Muscle layer of colon (tissue), 2 donors: Measurements from ENCODE around the gene PRR3.
"Not testable (repeated sequence)": the region's sequence is repeated elsewhere in the genome, so short reads cannot be mapped to it uniquely, and the experiment has no call there.

ENCODE experiments used
- H3K27ac ChIP-seq: one replicate; pipeline ENCODE4 v1.7.0; 2013; ENCODE audit warnings: low read depth, mild to moderate bottlenecking, low read length, moderate library complexity
- H3K27me3 ChIP-seq, 2 donors: one replicate each; pipeline ENCODE4 v1.7.0; 2013; ENCODE audit warnings: low read length in 2 of 2, mild to moderate bottlenecking in 2 of 2; ENCODE audit not compliant: insufficient read depth in 2 of 2, control insufficient read depth in 1 of 2
- H3K36me3 ChIP-seq: one replicate; pipeline ENCODE4 v1.7.0; 2013; ENCODE audit warnings: mild to moderate bottlenecking, low read length; ENCODE audit not compliant: insufficient read depth
- H3K4me1 ChIP-seq: one replicate; pipeline ENCODE4 v1.7.0; 2013; ENCODE audit warnings: mild to moderate bottlenecking, low read length; ENCODE audit not compliant: insufficient read depth
- H3K4me3 ChIP-seq, 2 donors: one replicate each; pipeline ENCODE4 v1.7.0; 2013; ENCODE audit warnings: low read length in 2 of 2, low read depth in 1 of 2, mild to moderate bottlenecking in 1 of 2, moderate library complexity in 1 of 2
- H3K9ac ChIP-seq: one replicate; pipeline ENCODE4 v1.7.0; 2013; ENCODE audit warnings: low read length
- H3K9me3 ChIP-seq: one replicate; pipeline ENCODE4 v1.7.0; 2013; ENCODE audit warnings: mild to moderate bottlenecking, low read length
- donor health status: abdominal sarcoma.
- donor health status: Adenocarcinoma of cecum.

Gene PRR3

DNA sequence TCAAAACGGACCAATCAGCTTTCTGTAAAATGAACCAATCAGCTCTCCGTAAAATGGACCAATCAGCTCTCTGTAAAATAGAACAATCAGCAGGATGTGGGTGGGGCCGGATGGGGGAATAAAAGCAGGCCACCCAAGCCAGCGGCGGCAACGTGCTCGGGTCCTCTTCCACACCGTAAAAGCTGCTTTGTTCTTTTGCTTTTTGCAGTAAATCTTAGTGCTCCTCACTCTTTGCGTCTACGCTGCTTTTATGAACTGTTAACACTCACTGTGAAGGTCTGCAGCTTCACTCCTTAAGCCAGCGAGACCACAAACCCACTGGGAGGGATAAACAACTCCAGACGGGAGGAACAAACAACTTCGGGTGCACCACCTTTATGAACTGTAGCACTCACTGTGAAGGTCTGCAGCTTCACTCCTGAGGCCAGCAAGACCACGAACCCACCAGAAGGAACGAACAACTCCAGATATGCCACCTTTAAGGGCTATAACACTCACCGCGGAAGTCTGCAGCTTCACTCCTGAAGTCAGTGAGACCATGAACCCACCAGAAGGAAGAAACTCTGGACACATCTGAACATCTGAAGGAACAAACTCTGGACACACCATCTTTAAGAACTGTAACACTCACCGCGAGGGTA, 38.5 kb upstream of the PRR3 start:
- H3K4me3 ChIP-seq, H3K4me1 ChIP-seq, H3K27me3 ChIP-seq, H3K9ac ChIP-seq, H3K27ac ChIP-seq, H3K36me3 ChIP-seq, H3K9me3 ChIP-seq: not testable (repeated sequence)

DNA sequence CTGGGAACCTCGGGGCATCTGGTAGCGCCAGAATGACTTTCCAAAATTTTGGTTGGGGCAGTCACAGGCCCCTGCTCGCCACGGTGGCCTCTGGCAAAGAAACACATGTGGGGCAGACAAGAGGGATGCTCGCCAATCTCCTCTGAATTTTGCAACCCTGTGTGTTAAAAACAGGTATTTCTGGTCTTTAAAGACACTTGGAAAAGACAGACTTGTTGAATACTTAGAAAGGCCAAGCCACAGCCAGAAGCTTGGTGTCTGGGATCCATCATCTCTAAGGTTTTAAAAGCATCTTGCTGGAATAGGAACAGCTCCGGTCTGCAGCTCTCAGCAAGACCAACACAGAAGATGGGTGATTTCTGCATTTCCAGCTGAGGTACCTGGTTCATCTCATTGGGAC, 36.6 kb upstream of the PRR3 start:
- Histone ChIP-seq H3K9ac (no peak overlapping the region), H3K27ac (peak overlapping the region; percentile 50)

DNA sequence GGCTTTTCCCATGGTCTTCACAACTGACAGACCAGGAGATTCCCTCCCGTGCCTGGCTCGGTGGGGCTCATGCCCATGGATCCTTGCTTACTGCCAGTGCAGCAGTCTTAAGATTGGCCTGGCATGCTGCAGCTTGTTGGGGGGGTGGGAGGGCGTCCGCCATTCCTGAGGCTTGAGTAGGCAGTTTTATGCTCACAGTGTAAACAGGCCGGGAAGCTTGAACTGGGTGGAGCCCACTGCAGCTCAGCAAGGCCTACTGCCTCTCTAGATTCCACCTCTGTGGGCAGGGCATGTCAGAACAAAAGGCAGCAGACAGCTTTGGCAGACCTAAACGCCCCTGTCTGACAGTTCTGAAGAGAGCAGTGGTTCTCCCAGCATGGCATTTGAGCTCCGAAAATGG, 36.0 kb upstream of the PRR3 start:
- H3K9ac ChIP-seq, H3K9me3 ChIP-seq, H3K4me1 ChIP-seq, H3K27me3 ChIP-seq, H3K4me3 ChIP-seq, H3K36me3 ChIP-seq: not testable (repeated sequence)
- H3K27ac ChIP-seq = peak overlapping the region; percentile 50

More for the DNA sequence above, 36.6 kb upstream of the PRR3 start:
- Histone ChIP-seq H3K9me3 (no peaks in the 10 kb centered on the region), H3K4me3 (no peak overlapping the region), H3K36me3 (no peaks in the 10 kb centered on the region), H3K4me1 (peaks cover 9% of the 10 kb centered on the region), H3K27me3 (no peaks in the 10 kb centered on the region)

DNA sequence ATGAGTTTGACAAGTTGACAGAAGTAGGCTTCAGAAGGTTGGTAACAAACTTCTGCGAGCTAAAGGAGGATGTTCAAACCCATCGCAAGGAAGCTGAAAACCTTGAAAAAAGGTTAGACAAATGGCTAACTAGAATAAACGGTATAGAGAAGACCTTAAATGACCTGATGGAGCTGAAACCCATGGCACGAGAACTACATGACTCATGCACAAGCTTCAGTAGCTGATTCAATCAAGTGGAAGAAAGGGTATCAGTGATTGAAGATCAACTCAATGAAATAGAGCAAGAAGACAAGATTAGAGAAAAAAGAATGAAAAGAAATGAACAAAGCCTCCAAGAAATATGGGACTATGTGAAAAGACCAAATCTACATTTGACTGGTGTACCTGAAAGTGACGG, 35.1 kb upstream of the PRR3 start:
- H3K36me3 ChIP-seq, H3K9ac ChIP-seq, H3K4me3 ChIP-seq, H3K27ac ChIP-seq, H3K27me3 ChIP-seq, H3K9me3 ChIP-seq, H3K4me1 ChIP-seq: not testable (repeated sequence)

DNA sequence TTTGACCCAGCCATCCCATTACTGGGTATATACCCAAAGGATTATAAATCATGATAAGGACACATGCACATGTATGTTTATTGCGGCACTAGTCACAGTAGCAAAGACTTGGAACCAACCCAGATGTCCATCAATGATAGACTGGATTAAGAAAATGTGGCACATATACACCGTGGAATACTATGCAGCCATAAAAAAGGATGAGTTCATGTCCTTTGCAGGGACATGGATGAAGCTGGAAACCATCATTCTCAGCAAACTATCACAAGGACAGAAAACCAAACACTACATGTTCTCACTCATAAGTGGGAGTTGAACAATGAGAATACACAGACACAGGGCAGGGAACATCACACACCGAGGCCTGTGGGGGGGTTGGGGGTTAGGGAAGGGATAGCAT, 30.7 kb upstream of the PRR3 start:
- not testable (repeated sequence) for H3K4me3 ChIP-seq, H3K27me3 ChIP-seq, H3K9me3 ChIP-seq, H3K27ac ChIP-seq, H3K36me3 ChIP-seq, H3K9ac ChIP-seq, H3K4me1 ChIP-seq

DNA sequence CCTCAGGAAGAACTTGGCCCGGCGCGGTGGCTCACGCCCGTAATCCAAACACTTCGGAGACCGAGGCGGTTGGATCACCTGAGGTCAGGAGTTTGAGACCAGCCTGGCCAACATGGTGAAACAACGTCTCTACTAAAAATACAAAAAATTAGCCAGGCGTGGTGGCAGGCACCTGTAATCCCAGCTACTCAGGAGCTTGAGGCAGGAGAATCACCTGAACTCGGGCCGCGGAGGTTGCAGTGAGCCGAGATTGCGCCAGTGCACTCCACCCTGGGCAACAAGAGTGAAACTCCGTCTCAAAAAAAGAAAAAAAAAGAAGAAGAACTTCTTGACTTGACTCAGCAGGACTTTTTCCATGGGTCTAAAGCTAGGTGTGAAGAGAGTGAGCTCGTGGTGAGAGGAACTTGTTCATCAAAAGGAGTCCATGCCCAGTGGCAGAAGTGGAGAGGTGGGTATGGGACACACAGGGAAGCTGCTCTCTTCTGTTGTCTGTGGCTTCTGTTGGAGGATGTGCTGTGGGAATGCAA, 27.7 kb upstream of the PRR3 start:
- peaks cover 10% of the 10 kb centered on the region for H3K4me1 ChIP-seq
- H3K27me3 ChIP-seq, H3K36me3 ChIP-seq, H3K4me3 ChIP-seq, H3K9me3 ChIP-seq, H3K9ac ChIP-seq, H3K27ac ChIP-seq: not testable (repeated sequence)

DNA sequence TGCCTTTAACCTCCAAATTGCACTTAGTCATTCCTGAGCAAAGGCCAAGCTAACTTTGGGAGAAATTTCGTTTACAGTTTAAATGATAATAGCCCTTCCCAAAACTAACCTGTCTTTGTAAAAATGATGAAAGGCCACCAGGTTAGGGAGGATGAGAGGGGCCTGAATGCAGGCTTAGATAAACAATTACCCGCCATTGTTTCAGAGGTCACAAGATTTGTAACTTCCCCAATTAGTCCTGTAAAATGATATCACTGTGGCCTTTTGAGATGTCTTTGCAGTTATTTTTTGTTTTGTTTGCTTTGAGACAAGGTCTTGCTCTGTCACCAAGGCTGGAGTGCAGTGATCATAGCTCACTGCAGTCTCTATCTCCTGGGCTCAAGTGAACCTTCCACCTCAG, 27.1 kb upstream of the PRR3 start:
- H3K9ac ChIP-seq = no peak overlapping the region
- no peaks in the 10 kb centered on the region for H3K27me3 ChIP-seq
- no peak overlapping the region for H3K27ac ChIP-seq
- peaks cover 10% of the 10 kb centered on the region for H3K4me1 ChIP-seq
- no peaks in the 10 kb centered on the region for H3K9me3 ChIP-seq
- no peak overlapping the region for H3K4me3 ChIP-seq
- H3K36me3 ChIP-seq = no peaks in the 10 kb centered on the region

DNA sequence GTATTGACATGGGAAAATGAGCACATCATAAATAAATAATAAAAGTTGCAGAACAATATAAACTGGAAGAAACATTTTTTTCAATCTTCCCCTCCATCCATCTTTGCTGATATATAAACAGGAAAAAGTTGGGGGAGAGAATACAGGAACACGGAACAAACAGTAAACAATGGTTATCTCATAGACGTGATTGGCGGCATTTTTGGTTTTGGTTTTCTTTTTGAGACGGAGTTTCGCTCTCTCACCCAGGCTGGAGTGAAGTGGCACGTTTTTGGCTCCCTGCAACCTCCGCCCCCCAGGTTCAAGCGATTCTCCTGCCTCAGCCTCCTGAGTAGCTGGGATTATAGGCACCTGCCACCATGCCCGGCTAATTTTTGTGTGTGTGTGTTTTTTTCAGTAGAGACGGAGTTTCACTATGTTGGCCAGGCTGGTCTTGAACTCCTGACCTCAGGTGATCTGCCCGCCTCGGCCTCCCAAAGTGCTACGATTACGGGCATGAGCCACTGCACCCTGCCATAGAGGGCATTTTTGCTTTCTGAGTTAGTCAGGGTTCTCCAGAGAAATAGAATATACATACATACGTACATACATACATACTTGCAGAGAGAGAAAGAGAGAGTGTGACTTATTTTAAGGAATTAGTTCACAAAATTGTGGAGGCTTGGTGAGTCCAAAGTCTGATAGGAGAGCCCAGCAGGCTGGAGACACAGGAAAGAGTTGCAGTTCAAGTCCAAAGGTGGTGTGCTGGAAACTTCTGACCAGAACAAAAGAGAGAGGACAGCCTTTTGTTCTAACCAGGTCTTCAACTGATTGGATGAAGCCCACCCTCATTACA, 23.4 kb upstream of the PRR3 start:
- no peaks in the 10 kb centered on the region for H3K9me3 ChIP-seq
- H3K27me3 ChIP-seq = no peaks in the 10 kb centered on the region
- peaks cover 4% of the 10 kb centered on the region for H3K4me1 ChIP-seq
- no peak overlapping the region for H3K9ac ChIP-seq
- H3K27ac ChIP-seq = no peak overlapping the region
- no peaks in the 10 kb centered on the region for H3K36me3 ChIP-seq
- H3K4me3 ChIP-seq = no peak overlapping the region

DNA sequence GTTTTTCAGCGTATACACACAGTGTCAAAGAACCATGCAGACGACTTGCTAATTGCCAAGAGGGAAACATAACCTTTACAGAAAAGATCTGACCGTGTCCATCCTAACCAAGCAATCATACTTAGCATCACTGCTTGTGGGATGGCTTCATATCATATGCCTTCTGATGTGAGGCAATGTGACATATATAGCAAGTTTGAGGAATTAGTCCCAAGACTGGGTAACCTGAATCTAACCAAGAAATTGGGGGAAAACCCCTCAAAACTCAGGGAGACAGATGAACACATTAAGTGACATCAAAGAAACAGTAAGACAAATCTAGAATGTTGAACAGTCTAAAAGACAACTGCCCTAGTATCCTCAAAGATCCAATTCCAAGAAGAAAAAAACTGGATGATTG, 19.2 kb upstream of the PRR3 start:
- no peak overlapping the region for H3K9ac ChIP-seq
- H3K9me3 ChIP-seq = no peaks in the 10 kb centered on the region
- no peaks in the 10 kb centered on the region for H3K36me3 ChIP-seq
- no peaks in the 10 kb centered on the region for H3K27me3 ChIP-seq
- no peak overlapping the region for H3K4me3 ChIP-seq
- no peaks in the 10 kb centered on the region for H3K4me1 ChIP-seq
- H3K27ac ChIP-seq = no peak overlapping the region

DNA sequence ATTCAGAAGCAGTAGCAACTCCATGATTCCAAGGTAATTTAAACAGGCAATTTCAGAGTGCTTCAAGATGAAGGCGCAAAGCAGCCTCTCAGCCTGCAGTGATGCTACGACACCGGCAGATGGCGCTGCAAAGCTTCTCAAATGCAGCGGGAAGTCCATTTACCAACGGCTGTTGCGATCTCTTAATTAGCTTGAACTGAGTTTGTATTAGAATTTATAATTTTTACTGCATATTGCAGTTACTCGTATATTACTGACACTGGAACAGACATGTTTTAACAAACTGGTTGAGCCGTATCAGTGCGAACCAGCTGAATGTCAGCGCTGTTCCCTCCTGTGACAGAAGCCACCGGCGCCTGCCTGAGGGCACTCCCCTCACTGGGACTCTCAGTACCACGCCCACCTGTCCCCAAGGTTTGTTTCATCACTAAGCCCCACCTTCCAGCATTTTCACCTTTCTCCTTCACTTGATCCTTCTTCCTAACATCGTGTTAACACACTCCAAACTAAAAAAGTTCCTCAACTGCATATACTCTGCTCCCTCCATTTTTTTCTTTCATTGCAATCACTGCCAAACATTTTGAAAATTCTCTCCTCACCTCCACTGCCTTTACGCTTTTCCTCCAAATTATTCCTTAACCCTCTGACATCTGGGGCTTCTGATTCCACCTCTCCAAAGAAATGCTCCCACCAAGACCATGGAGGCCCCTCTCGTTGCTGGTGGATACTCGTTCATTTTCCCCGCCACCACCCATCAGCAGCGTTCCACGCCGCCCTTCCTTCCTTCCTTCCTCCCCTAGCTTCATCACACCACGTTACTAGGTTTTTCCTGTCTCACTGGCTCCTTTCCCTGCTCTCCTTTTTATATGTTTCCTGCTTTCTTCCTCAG, 15.3 kb upstream of the PRR3 start:
- Histone ChIP-seq H3K4me1 (no peaks in the 10 kb centered on the region), H3K27ac (no peak overlapping the region), H3K9me3 (no peaks in the 10 kb centered on the region), H3K9ac (no peak overlapping the region), H3K4me3 (peak overlapping the region in 1 of 2 donors; percentile 26), H3K36me3 (peaks cover 14% of the 10 kb centered on the region), H3K27me3 (no peaks in the 10 kb centered on the region)

DNA sequence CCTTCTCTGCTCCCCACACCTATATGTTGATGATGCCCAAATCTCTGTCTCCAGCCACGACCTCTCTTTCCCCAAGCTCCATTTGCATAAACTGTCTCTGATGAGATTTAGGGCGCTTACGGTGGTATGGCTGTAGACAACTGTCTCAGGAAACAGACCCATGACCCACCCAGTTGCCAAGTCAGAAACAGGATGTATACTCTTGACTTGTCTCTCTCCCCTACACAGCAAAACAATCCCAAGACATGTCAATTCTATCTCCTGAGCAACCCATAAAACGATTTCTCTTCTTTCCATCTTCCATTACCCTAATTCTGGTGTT, 14.7 kb upstream of the PRR3 start:
- Histone ChIP-seq H3K9me3 (no peaks in the 10 kb centered on the region), H3K36me3 (peaks cover 20% of the 10 kb centered on the region), H3K27ac (no peak overlapping the region), H3K9ac (no peak overlapping the region), H3K4me3 (no peak overlapping the region), H3K27me3 (no peaks in the 10 kb centered on the region), H3K4me1 (no peaks in the 10 kb centered on the region)
